ENCODE results near the gene P2RY13. TPM values are rescaled to one million over a fixed set of nuclear protein-coding genes. Genes with fewer than 3 reads are reported as not detected.

The P2RY13 gene
- total RNA-seq, 2 donors from 2014 or later, result 0.41 to 0.75 TPM

- TF ChIP-seq CTCF (IDR thresholded peaks at IDR 0.05), result no peak
- no peak for DNase-seq (ENCODE audit: low spot score)
- Histone ChIP-seq H3K4me3 (no peak overlapping the region), H3K36me3 (no peaks in the 10 kb centered on the region), H3K27me3 (no peaks in the 10 kb centered on the region), H3K27ac (no peak overlapping the region), H3K9me3 (no peaks in the 10 kb centered on the region), H3K4me1 (no peaks in the 10 kb centered on the region)
These were observed 37.6 kb upstream of the P2RY13 start for GRCh38 chr3:151366993-151367392.

GRCh38 chr3:151362751-151363174 lies 33.4 kb upstream of the P2RY13 start:
- H3K27ac ChIP-seq, result no peak overlapping the region
- no peak for TF ChIP-seq CTCF (IDR thresholded peaks at IDR 0.05)
- no peaks in the 10 kb centered on the region for H3K4me1 ChIP-seq
- no peaks in the 10 kb centered on the region for H3K36me3 ChIP-seq
- H3K4me3 ChIP-seq, result no peak overlapping the region
- no peaks in the 10 kb centered on the region for H3K27me3 ChIP-seq
- no peak for DNase-seq (ENCODE audit: low spot score)
- H3K9me3 ChIP-seq, result no peaks in the 10 kb centered on the region

- DNase-seq (ENCODE audit: low spot score), result no peak
- H3K27ac ChIP-seq, result no peak overlapping the region
These were observed 28.1 kb upstream of the P2RY13 start for GRCh38 chr3:151357463-151357850.

GRCh38 chr3:151356794-151357462 lies 27.6 kb upstream of the P2RY13 start:
- TF ChIP-seq CTCF (IDR thresholded peaks at IDR 0.05), result no peak
- no peaks in the 10 kb centered on the region for H3K36me3 ChIP-seq

More at GRCh38 chr3:151357463-151357850, 28.1 kb upstream of the P2RY13 start:
- no peaks in the 10 kb centered on the region for H3K36me3 ChIP-seq
- no peaks in the 10 kb centered on the region for H3K27me3 ChIP-seq
- H3K9me3 ChIP-seq, result no peaks in the 10 kb centered on the region
- no peak overlapping the region for H3K4me3 ChIP-seq
- no peak for TF ChIP-seq CTCF (IDR thresholded peaks at IDR 0.05)
- H3K4me1 ChIP-seq, result no peaks in the 10 kb centered on the region

GRCh38 chr3:151351648-151352047 lies 22.3 kb upstream of the P2RY13 start:
- DNase-seq (ENCODE audit: low spot score), result no peak
- Histone ChIP-seq H3K9me3 (no peaks in the 10 kb centered on the region), H3K27me3 (no peaks in the 10 kb centered on the region), H3K27ac (no peak overlapping the region), H3K4me1 (no peaks in the 10 kb centered on the region), H3K4me3 (no peak overlapping the region), H3K36me3 (no peaks in the 10 kb centered on the region)
- no peak for TF ChIP-seq CTCF (IDR thresholded peaks at IDR 0.05)

More at GRCh38 chr3:151356794-151357462, 27.6 kb upstream of the P2RY13 start:
- no peak for DNase-seq (ENCODE audit: low spot score)
- Histone ChIP-seq H3K4me1 (no peaks in the 10 kb centered on the region), H3K27me3 (no peaks in the 10 kb centered on the region), H3K27ac (no peak overlapping the region), H3K4me3 (no peak overlapping the region), H3K9me3 (no peaks in the 10 kb centered on the region)

GRCh38 chr3:151351219-151351618 lies 21.9 kb upstream of the P2RY13 start:
- no peak for DNase-seq (ENCODE audit: low spot score)
- Histone ChIP-seq H3K4me1 (no peaks in the 10 kb centered on the region), H3K27me3 (no peaks in the 10 kb centered on the region), H3K4me3 (no peak overlapping the region), H3K9me3 (no peaks in the 10 kb centered on the region), H3K27ac (no peak overlapping the region), H3K36me3 (no peaks in the 10 kb centered on the region)
- no peak for TF ChIP-seq CTCF (IDR thresholded peaks at IDR 0.05)
